ENCODE results near the gene HSD11B2. TPM values are rescaled to one million over a fixed set of nuclear protein-coding genes. Genes with fewer than 3 reads are reported as not detected.

HSD11B2 gene
- total RNA-seq, 2 donors from 2014 or later = not detected

GRCh38 chr16:67405336-67405735, 25.6 kb upstream of the HSD11B2 start:
- no peaks in the 10 kb centered on the region for H3K36me3 ChIP-seq
- H3K9me3 ChIP-seq = no peaks in the 10 kb centered on the region
- H3K4me3 ChIP-seq = no peak overlapping the region
- DNase-seq (ENCODE audit: low spot score) = no peak
- no peaks in the 10 kb centered on the region for H3K27me3 ChIP-seq
- TF ChIP-seq CTCF (IDR thresholded peaks at IDR 0.05) = no peak
- H3K27ac ChIP-seq = no peak overlapping the region
- H3K4me1 ChIP-seq = peaks cover 0 to 23% of the 10 kb centered on the region in 2 donors

- no peak overlapping the region for H3K4me3 ChIP-seq
- H3K27me3 ChIP-seq = no peaks in the 10 kb centered on the region
- no peaks in the 10 kb centered on the region for H3K36me3 ChIP-seq
- no peaks in the 10 kb centered on the region for H3K9me3 ChIP-seq
- peak; percentile 77 for DNase-seq (ENCODE audit: low spot score)
- H3K4me1 ChIP-seq = peaks cover 0 to 23% of the 10 kb centered on the region in 2 donors
- peak overlapping the region; percentile 57 to 72 for H3K27ac ChIP-seq
- TF ChIP-seq CTCF (IDR thresholded peaks at IDR 0.05) = no peak
Measured at GRCh38 chr16:67406111-67406971, 24.6 kb upstream of the HSD11B2 start.

GRCh38 chr16:67407176-67407787, 23.6 kb upstream of the HSD11B2 start:
- Histone ChIP-seq H3K4me3 (no peak overlapping the region), H3K27ac (peak overlapping the region; percentile 57 to 72), H3K9me3 (no peaks in the 10 kb centered on the region), H3K36me3 (no peaks in the 10 kb centered on the region), H3K4me1 (peaks cover 0 to 23% of the 10 kb centered on the region in 2 donors), H3K27me3 (no peaks in the 10 kb centered on the region)
- DNase-seq (ENCODE audit: low spot score) = no peak
- TF ChIP-seq CTCF (IDR thresholded peaks at IDR 0.05) = no peak

GRCh38 chr16:67407788-67408452, 23.0 kb upstream of the HSD11B2 start:
- Histone ChIP-seq H3K4me1 (peaks cover 0 to 23% of the 10 kb centered on the region in 2 donors), H3K36me3 (no peaks in the 10 kb centered on the region), H3K9me3 (no peaks in the 10 kb centered on the region), H3K27ac (no peak overlapping the region), H3K27me3 (no peaks in the 10 kb centered on the region), H3K4me3 (no peak overlapping the region)
- DNase-seq (ENCODE audit: low spot score) = no peak
- no peak for TF ChIP-seq CTCF (IDR thresholded peaks at IDR 0.05)

- no peak for DNase-seq (ENCODE audit: low spot score)
Measured at GRCh38 chr16:67409631-67410030, 21.3 kb upstream of the HSD11B2 start.

More at GRCh38 chr16:67409631-67410030, 21.3 kb upstream of the HSD11B2 start:
- Histone ChIP-seq H3K27ac (no peak overlapping the region), H3K27me3 (no peaks in the 10 kb centered on the region), H3K9me3 (no peaks in the 10 kb centered on the region), H3K4me1 (peaks cover 0 to 23% of the 10 kb centered on the region in 2 donors), H3K4me3 (no peak overlapping the region), H3K36me3 (no peaks in the 10 kb centered on the region)
- no peak for TF ChIP-seq CTCF (IDR thresholded peaks at IDR 0.05)

Measured in right atrium auricular region (tissue), 2 donors.